NCI-H2171 (cell line): ENCODE results near the gene PIAS4.

Experiments
- DNase-seq: peaks from one replicate; lab custom pipeline; 2025; lab: John Stamatoyannopoulos, UW

Gene PIAS4

GRCh38 chr19:4023600-4024398, 16.3 kb downstream of the PIAS4 start:
- DNase-seq = no peak

- DNase-seq = no peak
These were observed 17.8 kb downstream of the PIAS4 start for GRCh38 chr19:4025317-4025716.

DNA sequence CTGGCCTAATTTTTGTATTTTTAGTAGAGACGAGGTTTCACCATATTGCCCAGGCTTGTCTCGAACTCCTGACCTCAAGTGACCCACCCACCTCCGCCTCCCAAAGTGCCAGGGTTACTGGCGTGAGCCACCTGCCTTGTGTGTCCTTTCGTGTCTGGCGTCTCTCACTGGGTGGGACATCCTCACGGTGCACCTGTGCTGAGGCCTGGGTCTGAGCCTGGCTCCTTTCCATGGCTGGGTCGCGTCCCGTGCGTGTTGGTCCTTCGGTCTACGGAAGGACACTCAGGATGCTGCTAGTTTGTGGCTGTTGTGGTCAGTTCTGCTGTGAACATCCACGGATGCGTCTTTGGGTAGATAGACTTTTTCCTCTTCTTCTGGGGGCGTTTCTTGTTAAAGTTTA, 19.6 kb downstream of the PIAS4 start:
- no peak for DNase-seq

DNA sequence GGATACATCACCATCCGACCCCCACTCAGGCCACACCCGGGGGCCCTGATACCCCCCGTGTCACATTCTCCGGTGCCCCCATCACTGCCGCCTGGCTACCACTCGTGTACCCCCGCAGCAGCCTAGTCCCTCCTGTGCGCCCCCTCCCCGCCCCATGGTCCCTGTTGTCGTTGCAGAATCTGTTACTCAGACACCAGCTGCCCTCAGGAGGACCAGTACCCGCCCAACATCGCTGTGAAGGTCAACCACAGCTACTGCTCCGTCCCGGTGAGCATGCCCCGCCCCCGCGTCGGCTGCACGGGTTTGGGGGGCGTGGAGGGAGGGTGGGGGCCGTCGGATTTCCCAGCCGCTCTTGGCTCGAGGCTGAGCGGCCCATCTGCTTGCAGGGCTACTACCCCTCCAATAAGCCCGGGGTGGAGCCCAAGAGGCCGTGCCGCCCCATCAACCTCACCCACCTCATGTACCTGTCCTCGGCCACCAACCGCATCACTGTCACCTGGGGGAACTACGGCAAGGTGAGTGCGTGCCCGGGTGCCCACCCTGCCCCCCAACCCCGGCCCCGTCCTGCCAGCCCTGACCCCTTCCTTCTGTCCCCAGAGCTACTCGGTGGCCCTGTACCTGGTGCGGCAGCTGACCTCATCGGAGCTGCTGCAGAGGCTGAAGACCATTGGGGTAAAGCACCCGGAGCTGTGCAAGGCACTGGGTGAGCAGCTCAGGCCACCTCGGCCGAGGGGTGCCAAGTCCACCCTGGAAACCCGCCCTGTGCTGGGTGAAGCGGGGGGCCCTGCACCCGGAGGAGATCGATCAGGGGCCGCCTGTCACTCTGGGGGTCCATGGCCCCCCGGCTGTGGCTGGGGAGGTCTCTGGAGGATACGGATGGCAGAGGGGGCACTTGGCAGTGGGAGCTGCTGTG, 21.1 kb downstream of the PIAS4 start:
- DNase-seq = no peak

GRCh38 chr19:4029247-4029614, 21.7 kb downstream of the PIAS4 start:
- no peak for DNase-seq

DNA sequence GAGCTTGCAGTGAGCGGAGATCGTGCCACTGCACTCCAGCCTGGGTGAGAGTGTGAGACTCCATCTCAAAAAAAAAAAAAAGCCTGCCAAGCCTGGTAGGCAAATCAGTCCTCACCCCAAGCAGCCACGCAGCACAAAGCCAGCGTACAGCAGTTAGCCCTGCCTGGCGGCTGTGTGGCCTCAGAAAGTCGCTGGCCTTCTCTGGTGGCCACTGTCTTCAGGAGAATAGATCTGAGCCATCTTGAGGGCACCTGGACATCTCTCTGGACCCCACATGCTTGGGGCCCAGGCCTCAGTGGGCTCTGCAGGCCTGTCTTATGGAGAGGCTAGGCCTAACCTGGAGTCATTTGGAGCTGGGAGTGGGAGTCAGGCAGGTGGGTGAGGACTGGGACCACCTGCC, 23.0 kb downstream of the PIAS4 start:
- DNase-seq = no peak

GRCh38 chr19:4030981-4031380, 23.4 kb downstream of the PIAS4 start:
- DNase-seq = no peak

GRCh38 chr19:4031420-4031819, 23.9 kb downstream of the PIAS4 start:
- DNase-seq = no peak

GRCh38 chr19:4032436-4032835, 24.9 kb downstream of the PIAS4 start:
- DNase-seq = no peak

- DNase-seq = no peak
These were observed 25.8 kb downstream of the PIAS4 start for GRCh38 chr19:4033028-4033956.

DNA sequence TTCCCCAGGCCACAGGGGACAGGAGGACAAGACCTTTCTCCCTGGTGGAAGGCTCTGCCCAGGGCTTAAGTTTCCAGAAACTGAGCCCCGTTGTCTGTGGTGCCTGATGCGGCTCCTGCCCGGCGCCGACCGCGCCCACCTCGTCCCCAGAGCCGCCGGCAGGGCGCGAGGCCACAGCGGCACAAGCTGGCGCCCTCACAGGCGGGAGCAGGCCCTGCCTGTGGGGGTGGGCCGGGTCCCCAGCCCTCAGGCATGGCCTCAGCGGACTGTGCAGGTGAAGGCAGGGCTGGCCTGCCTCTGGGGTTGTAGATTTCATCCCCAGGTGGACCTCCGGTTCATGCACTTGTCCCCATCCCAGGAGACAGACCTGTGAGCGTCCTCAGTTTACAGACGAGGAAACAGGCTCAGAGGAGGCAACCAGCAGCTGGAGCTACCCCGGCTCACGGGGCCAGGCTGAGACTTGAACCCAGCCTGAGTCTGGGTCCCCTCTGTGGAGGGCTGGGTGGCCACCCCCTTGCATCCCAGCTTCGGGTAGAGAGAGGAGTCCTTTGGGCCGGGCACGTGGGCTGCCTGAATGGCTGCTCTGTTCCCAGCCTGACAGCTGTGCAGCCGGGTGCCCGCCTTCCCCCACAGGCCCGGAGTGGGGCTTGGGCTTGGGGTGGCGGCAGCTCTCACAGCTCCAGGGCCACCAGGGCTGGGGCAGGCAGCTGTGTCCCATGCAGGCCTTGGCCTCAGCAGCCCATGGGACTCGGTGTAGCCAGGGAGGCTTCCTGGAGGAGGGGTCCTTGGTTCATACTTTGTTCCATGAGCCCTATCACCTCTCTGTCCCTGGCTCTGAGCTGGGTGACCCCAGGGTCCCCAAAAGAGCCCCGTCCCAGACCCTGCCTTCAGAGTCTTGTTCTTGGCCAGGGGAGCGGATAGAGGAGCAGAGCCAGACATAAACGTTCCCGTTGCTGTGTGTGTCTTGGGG, 26.8 kb downstream of the PIAS4 start:
- DNase-seq = no peak

DNA sequence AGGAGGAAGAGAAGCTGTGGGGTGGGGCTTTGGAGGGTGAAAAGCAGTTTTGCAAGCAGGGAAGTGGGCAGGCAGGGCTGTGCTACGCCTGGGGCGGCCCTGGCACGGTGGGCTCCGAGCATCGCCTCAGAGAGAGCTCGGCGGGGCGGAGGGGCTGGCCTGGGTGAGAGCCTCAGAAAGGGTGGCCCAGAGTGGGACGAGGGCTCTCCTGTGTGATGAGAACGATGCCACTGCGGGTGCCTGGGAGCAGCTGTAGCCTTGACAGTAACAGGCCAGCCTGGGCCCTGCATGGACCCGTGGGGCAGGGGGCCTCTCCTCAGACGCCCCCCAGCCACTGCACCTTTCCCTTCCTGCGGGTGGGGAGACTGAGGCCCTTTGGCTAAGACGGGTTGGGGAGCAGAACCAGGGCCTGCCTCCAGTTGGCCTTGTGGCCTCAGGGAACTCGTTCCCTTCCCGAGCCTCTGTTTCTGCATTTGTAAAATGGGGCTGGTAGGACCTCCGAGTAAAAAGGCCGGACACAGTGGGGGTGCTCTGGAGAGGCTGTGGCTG, 27.6 kb downstream of the PIAS4 start:
- DNase-seq = no peak

DNA sequence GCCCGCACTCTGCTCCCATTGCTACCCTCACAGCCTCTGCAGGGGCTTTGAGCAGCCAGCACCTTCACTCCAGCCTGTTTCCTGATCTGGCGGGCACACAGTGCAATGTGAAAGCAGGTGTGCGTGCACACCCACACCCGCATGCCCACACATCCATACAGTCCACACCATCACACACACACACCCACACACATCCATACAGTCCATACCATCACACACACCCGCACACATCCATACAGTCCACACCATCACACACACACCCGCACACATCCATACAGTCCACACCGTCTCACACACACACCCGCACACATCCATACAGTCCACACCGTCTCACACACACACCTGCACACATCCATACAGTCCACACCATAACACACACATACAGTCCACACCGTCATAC, 28.0 kb downstream of the PIAS4 start:
- DNase-seq = no peak

- DNase-seq = no peak
These were observed 29.2 kb downstream of the PIAS4 start for GRCh38 chr19:4036576-4037300.

GRCh38 chr19:4037301-4037949, 29.9 kb downstream of the PIAS4 start:
- no peak for DNase-seq

DNA sequence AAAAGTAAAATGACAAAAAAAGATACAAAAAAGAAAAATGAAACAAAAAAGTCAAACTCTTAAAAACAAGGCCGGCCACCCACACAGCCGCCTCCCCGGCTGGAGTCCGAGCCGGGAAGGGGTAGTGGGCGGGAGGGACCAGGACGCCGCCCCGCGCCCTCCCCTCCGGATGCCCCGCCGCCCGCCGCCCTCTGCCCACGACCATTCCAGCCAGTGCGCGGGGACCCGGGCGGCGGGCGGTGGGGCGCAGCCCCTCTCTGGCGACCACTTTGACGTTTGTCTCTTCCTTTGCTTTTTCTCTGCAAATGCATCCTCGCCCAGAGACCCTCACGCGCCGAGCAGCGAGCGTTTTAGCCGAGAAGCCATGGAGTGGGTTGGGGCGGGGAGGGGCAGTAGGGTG, 30.5 kb downstream of the PIAS4 start:
- no peak for DNase-seq

DNA sequence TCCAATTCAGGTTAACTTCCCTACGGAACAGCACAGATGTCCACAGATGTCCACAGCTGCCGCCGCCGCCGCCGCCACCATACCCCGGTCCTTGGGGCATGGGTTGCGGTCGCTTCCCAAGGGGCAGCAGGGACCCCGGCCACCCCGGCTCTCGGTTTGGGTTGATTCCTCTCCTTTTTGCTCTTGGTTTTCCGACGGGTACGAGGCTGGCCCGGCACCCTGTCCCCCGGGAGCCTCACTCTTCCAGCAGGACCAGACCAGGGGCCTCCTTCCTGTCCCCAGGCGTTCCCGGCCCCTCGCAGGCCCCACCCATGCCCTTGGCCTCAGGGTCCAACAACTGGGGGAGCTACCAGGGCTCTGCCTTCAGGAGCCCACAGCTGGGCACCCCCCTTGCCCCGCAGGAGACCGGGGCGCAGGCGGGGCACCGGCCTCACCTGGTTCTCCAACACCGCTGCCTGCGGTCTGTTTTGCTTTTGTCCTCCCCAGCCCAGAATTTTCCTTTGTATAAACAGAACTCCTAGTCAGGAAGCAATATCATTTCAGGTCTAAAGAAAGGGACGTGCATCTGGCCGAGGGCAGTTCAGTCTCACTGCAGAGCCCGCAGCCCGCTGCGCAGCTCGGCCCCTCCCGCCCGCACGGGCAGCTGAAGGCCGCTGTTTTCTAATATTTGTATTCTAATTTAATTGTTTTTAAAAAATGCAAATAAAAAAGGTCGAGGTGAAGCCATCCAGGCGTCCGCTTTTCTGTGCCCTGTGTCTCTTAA, 31.3 kb downstream of the PIAS4 start:
- DNase-seq = no peak

GRCh38 chr19:4042064-4042730, 34.7 kb downstream of the PIAS4 start:
- no peak for DNase-seq
